Fibroblast of pulmonary artery (primary cell): ENCODE results near the gene GLCE.

ENCODE experiments used
- DNase-seq: peaks from one replicate; pipeline ENCODE4 v3.0.0-alpha.2; 2010; ENCODE audit warnings: low read depth
- H3K4me3 ChIP-seq: replicated peaks from 2 replicates; pipeline ENCODE4 v1.5.1; 2011; ENCODE audit warnings: low read depth, mild to moderate bottlenecking, control low read depth, low read length, moderate library complexity
- TF ChIP-seq, protein P1 (sequence below): IDR thresholded peaks from 2 replicates; pipeline ENCODE4 v1.5.1; 2011; ENCODE audit warnings: mild to moderate bottlenecking, control low read depth, low read length, inconsistent platforms; ENCODE audit errors: missing control alignments

Gene GLCE

DNA sequence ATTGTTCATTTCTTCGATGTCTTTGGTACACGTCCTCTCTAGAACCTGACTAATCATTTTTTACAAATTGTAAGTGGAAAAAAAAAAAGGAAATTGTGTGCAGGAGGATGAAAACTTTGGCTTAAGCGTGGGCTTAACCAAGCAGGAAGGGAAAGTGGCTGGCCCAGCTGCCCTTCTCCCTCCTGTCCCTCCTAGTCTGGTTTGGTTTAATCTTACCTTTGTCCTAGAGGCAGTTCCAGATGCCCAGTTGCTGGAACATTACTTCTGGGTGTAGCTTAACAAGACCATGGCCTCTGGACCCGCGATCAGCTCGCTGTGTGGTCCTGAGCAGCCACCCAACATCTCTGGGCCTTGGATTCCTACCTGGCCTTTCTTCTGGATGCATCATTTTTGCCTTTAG is 153.7 kb downstream of the GLCE start:
- TF ChIP-seq, protein P1, sequence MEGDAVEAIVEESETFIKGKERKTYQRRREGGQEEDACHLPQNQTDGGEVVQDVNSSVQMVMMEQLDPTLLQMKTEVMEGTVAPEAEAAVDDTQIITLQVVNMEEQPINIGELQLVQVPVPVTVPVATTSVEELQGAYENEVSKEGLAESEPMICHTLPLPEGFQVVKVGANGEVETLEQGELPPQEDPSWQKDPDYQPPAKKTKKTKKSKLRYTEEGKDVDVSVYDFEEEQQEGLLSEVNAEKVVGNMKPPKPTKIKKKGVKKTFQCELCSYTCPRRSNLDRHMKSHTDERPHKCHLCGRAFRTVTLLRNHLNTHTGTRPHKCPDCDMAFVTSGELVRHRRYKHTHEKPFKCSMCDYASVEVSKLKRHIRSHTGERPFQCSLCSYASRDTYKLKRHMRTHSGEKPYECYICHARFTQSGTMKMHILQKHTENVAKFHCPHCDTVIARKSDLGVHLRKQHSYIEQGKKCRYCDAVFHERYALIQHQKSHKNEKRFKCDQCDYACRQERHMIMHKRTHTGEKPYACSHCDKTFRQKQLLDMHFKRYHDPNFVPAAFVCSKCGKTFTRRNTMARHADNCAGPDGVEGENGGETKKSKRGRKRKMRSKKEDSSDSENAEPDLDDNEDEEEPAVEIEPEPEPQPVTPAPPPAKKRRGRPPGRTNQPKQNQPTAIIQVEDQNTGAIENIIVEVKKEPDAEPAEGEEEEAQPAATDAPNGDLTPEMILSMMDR, result no peak
- no peak for DNase-seq

DNA sequence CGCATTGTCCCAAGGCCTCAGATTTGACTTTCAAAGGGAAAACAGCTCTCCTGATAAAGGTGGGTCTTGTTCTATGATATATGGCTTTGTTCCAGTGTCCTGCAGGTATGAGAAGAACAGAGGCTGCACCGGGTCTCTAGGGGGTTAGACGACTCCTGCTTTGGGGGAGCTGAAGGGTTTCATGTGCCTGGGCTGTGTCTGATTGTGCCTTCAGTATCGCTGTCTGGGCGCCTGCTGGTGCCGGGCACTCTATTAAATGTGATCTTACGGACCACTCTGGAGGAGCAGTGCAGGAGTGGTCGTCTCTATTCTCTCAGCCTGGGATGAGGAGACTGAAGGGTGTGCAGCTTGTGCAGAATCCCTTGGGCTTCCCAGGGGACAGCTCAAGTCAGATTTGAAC is 154.3 kb downstream of the GLCE start:
- TF ChIP-seq, protein P1, result no peak
- DNase-seq, result no peak
- H3K4me3 ChIP-seq, result no peak overlapping the region

More for the DNA sequence above, 153.7 kb downstream of the GLCE start:
- H3K4me3 ChIP-seq, result no peak overlapping the region

DNA sequence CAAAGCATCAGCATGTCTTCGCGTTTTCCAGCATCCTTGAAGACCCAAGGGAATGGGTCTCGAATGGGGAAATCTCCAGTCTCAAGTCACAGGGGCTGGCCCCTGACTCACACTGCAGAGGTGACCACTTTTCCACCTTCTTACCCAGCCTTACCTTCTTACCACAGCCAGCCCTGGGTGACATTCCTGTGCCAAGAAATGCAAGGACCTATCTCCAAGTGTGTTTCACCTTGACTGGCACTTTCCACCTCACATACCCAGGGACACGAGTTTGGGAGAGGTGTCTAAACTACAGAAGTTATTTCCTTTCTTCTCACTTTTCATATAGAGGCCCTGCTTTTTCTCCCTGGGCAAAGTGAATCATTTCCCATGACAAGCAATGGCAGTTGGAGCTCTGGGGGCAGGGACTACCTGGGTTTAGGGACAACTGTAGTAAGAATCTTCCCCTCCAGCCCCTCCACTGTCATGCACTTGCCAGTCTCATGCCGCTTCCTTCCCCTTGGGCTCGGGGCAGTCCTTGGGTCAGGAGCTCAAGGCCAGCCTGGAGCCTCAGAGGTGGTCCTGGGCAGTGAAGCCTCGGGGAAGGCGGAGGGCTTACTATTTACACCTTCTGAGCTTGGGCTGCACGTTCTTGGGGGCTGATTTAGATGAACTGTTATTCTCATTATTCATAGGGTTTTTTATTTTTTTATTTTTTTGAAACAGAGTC is 155.1 kb downstream of the GLCE start:
- DNase-seq, result no peak
- no peak overlapping the region for H3K4me3 ChIP-seq
- TF ChIP-seq, protein P1, result no peak

DNA sequence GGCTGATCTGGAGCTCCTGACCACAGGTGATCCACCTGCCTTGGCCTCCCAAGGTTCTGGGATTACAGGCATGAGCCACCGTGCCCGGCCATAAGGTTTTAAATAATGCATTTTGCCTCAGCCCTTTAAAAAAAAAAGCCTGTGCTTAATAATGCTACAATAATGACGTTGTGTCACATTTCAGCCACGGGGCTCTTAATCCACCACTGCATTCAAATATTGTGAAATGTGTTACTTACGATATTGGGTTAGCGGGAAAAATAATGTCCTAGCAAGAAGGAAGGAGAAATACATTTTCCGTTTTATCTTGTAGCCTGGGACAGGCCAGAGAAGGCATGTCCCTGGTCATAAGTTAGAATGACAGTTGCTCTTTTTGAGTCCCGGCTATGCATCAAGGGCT is 155.9 kb downstream of the GLCE start:
- no peak overlapping the region for H3K4me3 ChIP-seq
- no peak for DNase-seq
- TF ChIP-seq, protein P1, result no peak

DNA sequence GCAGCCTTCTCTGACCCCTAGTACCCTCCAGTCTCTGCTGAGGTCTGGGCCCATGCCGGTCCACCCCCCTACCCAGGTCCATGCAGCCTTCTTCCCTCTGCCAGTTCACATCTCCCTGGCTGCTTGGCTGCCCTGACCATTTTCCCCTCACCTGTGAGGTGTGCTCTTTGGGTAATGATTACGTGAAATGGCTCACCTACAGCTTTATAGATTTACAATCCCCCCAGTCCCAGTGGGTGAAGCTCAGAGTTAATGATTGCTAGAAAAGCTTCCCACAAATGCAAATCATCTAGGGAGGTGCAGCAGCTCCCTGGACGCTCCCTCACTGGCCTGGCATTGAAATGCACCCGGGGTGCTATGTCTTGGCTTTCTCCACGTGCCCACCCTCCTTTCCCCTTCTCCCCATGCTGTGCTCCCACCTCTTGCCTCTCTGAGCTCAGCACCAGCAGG is 157.0 kb downstream of the GLCE start:
- DNase-seq, result no peak
- TF ChIP-seq, protein P1, result no peak
- H3K4me3 ChIP-seq, result no peak overlapping the region

DNA sequence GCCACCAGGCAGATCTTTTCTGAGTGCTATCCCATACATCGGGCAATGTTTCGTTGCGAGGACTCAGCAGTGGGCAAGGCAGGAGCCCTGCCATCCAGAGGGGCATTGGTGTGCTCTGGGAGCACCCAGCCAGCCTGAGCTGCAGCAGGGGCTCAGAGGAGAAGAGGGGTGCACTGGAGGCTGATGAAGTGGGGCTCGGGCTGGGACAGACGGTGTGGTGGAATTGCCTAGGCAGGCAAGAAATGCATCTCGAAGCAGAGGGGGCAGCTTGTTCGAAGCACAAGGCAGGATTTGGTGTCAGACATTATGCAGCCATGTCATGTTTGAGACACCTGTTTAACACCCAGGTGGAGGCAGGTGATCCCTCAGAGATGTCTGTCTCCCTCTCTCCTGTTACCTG is 157.6 kb downstream of the GLCE start:
- DNase-seq, result no peak
- TF ChIP-seq, protein P1, result no peak
- H3K4me3 ChIP-seq, result no peak overlapping the region
